Sigmoid colon (tissue), 7 donors: ENCODE measurements around the gene ABLIM2. TPM values are rescaled to one million over a fixed set of nuclear protein-coding genes. Genes with fewer than 3 reads are reported as not detected.

Experiments used
- DNase-seq: peaks from one replicate; pipeline ENCODE4 v3.0.0-alpha.2; 2019
- H3K27ac ChIP-seq, 4 donors: fragments of 200-600 bp; sonication (generic); one replicate each; pipeline ENCODE4 v1.5.1; 2016 to 2019; ENCODE audit warnings: mild to moderate bottlenecking in 1 of 4
- H3K27me3 ChIP-seq, 3 donors: fragments of 200-600 bp; sonication (generic); one replicate each; pipeline ENCODE4 v1.5.1; 2019; ENCODE audit warnings: mild to moderate bottlenecking in 1 of 3
- H3K36me3 ChIP-seq, 4 donors: fragments of 200-600 bp; sonication (generic); one replicate each; pipeline ENCODE4 v1.5.1; 2016 to 2019
- H3K4me1 ChIP-seq, 4 donors: fragments of 200-600 bp; sonication (generic); one replicate each; pipeline ENCODE4 v1.5.1; 2017 to 2019
- H3K4me3 ChIP-seq, 4 donors: fragments of 200-600 bp; sonication (generic); one replicate each; pipeline ENCODE4 v1.5.1; 2017 to 2019; ENCODE audit warnings: mild to moderate bottlenecking in 2 of 4, moderate library complexity in 1 of 4
- H3K9me3 ChIP-seq, 4 donors: fragments of 200-600 bp in 3 of 4; sonication (generic) in 3 of 4; one replicate each; pipeline versions ENCODE4 v1.5.1 to v1.6.1; 2013 to 2019
- EP300 ChIP-seq, 4 donors: sonication (generic); formaldehyde crosslinking; IDR thresholded peaks; one replicate each; pipeline ENCODE4 v1.6.1; 2017; ENCODE audit warnings: antibody characterized with exemption in 4 of 4
- POLR2A ChIP-seq, 2 donors: fragments of 450-650 bp; IDR thresholded peaks; one replicate each; pipeline ENCODE4 v1.6.1; 2016; ENCODE audit warnings: antibody characterized with exemption in 2 of 2, mild to moderate bottlenecking in 2 of 2, moderate library complexity in 2 of 2
- POLR2AphosphoS5 ChIP-seq, 4 donors: sonication (generic); formaldehyde crosslinking; IDR thresholded peaks; one replicate each; pipeline ENCODE4 v1.6.1; 2017; ENCODE audit warnings: antibody characterized with exemption in 4 of 4
- WGBS, 2 donors: extraction: QIAGEN DNeasy Blood & Tissue Kit; methylation state at CpG; one replicate each; pipeline ENCODE4 v1.1.7; 2013; 5-methylcytosine and 5-hydroxymethylcytosine counted together
- intact Hi-C: fragments of 100-400 bp; cut with DNase I; formaldehyde crosslinking; loops from one replicate; pipeline ENCODE4 v1.15.1; 2023
- polyA plus RNA-seq, 3 donors: library from polyadenylated mRNA; stranded (reverse); fragments of 200-250 nt; gene quantifications; one replicate each; pipeline ENCODE4 v1.2.3, GENCODE V29; 2013
- total RNA-seq, 4 donors: library from RNA; depleted of rRNA; stranded (reverse); fragments of >200 nt; gene quantifications; one replicate each; pipeline ENCODE4 v1.1.0, GENCODE V29; 2016
- TF ChIP-seq, protein P1 (sequence below), 4 experiments: fragments of 450-650 bp in 3 of 4; fragments of 200-600 bp in 1 of 4; IDR thresholded peaks; one replicate each; pipeline ENCODE4 v1.5.1; 2016 to 2019; ENCODE audit warnings: antibody characterized with exemption in 4 of 4, mild to moderate bottlenecking in 3 of 4, moderate library complexity in 2 of 4
- donor health status: healthy with polysubstance abuse.
- donor health status: Bipolar disorder and iron deficiency.
- donor health status: healthy.

Gene ABLIM2
- total and polyA plus RNA-seq, 7 donors: 3.1 to 15.0 (median 7.4) TPM

DNA sequence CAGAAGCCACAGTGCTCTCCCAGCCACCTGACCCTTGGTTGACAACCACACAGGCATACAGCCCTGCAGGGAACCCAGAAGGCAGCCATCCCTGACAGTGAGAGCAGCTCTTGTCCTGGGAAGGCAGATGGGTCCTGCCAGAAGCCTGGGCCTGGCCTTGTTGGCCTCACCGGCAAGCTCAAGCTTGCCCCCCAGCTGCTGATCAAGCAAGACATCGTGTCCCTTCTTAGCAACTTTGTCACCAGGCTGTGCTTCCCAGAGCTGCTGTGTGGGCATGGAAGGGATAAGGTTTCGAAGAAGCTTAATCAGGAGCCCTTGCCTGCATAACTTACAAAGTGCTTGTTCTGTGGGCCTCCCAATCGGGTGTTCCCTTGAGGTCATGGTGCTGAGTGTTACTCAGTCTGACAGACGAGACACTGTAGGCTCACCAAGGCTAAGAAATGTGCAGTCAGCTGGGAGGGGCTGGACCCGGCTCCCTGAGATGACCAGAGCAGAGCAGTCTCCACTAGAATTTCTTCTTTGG, 6.8 kb upstream of the ABLIM2 start:
- Histone ChIP-seq H3K4me3 (no peak overlapping the region), H3K9me3 (peaks cover 0 to 7% (median 1%) of the 10 kb centered on the region in 4 donors), H3K4me1 (peaks cover 0 to under 1% (median 0%) of the 10 kb centered on the region in 4 donors), H3K27ac (no peak overlapping the region), H3K27me3 (peaks cover 0 to 2% (median 0%) of the 10 kb centered on the region in 3 donors), H3K36me3 (no peaks in the 10 kb centered on the region)
- DNase-seq: no peak
- TF ChIP-seq, protein P1, sequence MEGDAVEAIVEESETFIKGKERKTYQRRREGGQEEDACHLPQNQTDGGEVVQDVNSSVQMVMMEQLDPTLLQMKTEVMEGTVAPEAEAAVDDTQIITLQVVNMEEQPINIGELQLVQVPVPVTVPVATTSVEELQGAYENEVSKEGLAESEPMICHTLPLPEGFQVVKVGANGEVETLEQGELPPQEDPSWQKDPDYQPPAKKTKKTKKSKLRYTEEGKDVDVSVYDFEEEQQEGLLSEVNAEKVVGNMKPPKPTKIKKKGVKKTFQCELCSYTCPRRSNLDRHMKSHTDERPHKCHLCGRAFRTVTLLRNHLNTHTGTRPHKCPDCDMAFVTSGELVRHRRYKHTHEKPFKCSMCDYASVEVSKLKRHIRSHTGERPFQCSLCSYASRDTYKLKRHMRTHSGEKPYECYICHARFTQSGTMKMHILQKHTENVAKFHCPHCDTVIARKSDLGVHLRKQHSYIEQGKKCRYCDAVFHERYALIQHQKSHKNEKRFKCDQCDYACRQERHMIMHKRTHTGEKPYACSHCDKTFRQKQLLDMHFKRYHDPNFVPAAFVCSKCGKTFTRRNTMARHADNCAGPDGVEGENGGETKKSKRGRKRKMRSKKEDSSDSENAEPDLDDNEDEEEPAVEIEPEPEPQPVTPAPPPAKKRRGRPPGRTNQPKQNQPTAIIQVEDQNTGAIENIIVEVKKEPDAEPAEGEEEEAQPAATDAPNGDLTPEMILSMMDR (IDR thresholded peaks at IDR 0.05): no peak
- no peak for TF ChIP-seq EP300 (IDR thresholded peaks at IDR 0.05)
- TF ChIP-seq POLR2AphosphoS5 (IDR thresholded peaks at IDR 0.05): no peak
- no peak for TF ChIP-seq POLR2A (IDR thresholded peaks at IDR 0.05)
- intact Hi-C loops: no loop called here
- 77 to 78% methylated on average over 6 of the region's 6 CpGs for WGBS, 2 donors

DNA sequence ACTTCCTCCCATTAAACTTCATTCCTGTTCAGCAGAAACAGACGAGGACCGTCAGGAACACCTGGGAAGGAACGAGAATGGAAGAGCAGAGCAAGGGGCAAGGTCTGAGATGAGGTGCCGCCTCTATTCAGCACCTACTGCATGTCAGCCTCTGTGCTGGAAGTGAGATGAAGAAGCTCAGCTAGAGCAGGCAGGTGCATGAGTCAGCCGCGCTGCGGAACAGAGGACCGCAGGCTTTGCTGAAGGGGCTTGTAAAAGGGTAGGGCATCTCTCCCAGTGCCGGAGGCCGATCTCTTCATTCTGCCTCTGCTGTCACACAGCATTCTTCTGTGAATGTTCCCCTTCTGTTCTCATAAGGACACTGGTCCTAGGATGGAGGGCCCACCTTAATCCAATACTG, 6.1 kb upstream of the ABLIM2 start:
- Histone ChIP-seq H3K4me3 (no peak overlapping the region), H3K27me3 (peaks cover 0 to 2% (median 0%) of the 10 kb centered on the region in 3 donors), H3K4me1 (peaks cover 0 to 8% (median 5%) of the 10 kb centered on the region in 4 donors), H3K27ac (no peak overlapping the region), H3K9me3 (peaks cover 0 to 7% (median 1%) of the 10 kb centered on the region in 4 donors), H3K36me3 (no peaks in the 10 kb centered on the region)
- intact Hi-C loops: no loop called here
- TF ChIP-seq, protein P1 (IDR thresholded peaks at IDR 0.05): no peak
- TF ChIP-seq EP300 (IDR thresholded peaks at IDR 0.05): no peak
- TF ChIP-seq POLR2AphosphoS5 (IDR thresholded peaks at IDR 0.05): no peak
- no peak for TF ChIP-seq POLR2A (IDR thresholded peaks at IDR 0.05)
- DNase-seq: no peak
- WGBS, 2 donors: 87 to 88% methylated on average over 10 of the region's 10 CpGs

DNA sequence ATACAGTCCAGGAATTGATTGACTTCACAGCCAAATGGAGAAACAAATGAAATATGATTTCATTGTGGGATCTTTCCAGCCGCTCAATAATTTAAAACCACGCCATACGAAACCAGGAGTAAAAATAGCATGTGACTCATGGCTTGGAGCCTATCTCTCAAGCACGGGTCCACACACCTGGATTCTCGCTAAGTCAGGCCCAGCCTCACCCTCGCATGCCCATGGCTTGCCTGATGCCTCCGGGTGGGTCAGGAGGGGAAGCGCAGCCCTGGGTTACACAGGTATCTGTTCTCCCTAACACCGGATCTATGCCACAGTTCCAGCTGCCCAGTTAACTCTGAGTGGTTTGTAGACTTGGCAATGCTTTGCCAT, 5.6 kb upstream of the ABLIM2 start:
- H3K9me3 ChIP-seq: peaks cover 0 to 7% (median 1%) of the 10 kb centered on the region in 4 donors
- whole genome bisulfite sequencing, 2 donors: 80 to 81% methylated on average over 9 of the region's 9 CpGs
- intact Hi-C loops: no loop called here
- no peak overlapping the region for H3K4me3 ChIP-seq
- peaks cover 0 to 12% (median 9%) of the 10 kb centered on the region in 4 donors for H3K4me1 ChIP-seq
- H3K27ac ChIP-seq: no peak overlapping the region
- DNase-seq: no peak
- H3K27me3 ChIP-seq: peaks cover 0 to 2% (median 0%) of the 10 kb centered on the region in 3 donors
- TF ChIP-seq POLR2AphosphoS5 (IDR thresholded peaks at IDR 0.05) (no peak), EP300 (IDR thresholded peaks at IDR 0.05) (no peak), POLR2A (IDR thresholded peaks at IDR 0.05) (no peak)
- TF ChIP-seq, protein P1 (IDR thresholded peaks at IDR 0.05): no peak
- H3K36me3 ChIP-seq: no peaks in the 10 kb centered on the region

DNA sequence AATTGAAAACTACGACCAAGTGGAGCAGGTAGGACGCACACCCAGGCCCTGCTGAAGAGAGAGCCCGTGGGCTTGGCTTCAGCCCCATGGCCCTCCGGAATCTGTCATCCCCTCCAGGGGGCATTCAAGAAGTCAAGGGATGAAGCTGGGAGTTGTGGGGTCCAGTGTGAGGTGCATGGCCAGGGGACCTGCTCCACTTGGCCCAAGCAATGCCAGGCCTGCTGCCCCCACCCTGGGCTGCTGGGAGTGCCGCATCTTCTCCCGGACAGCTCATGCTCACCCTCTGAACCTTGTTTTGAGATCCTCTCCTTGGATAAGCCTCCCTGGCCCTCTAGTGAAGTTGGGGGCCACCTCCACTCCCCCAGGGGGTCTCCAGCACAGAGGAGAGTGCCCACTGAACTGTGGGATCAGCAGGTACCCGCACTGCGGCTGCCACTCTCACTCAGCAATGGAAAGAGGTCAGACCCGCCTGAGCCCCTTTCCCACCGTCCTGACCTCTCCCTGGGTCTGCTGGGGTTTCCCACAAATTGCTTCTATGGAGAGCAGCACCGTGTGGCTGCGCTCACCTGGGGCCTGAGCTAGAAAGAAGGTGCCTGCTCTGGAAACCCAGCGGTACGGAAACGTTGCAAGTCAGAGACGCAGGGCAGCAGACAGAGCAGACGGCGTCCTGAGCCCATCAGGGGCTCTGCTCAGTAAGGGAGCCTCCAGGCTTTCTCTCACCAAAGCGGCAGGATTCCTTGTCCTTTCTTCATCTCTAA, 5.0 kb upstream of the ABLIM2 start:
- TF ChIP-seq POLR2A (IDR thresholded peaks at IDR 0.05) (no peak), POLR2AphosphoS5 (IDR thresholded peaks at IDR 0.05) (no peak), EP300 (IDR thresholded peaks at IDR 0.05) (no peak)
- TF ChIP-seq, protein P1 (IDR thresholded peaks at IDR 0.05): no peak
- Histone ChIP-seq H3K4me3 (no peak overlapping the region), H3K36me3 (no peaks in the 10 kb centered on the region), H3K4me1 (peaks cover 0 to 12% (median 10%) of the 10 kb centered on the region in 4 donors), H3K27ac (no peak overlapping the region), H3K9me3 (peaks cover 0 to 5% (median 1%) of the 10 kb centered on the region in 4 donors), H3K27me3 (peaks cover 0 to 2% (median 0%) of the 10 kb centered on the region in 3 donors)
- intact Hi-C loops: no loop called here
- 86 to 90% methylated on average over 19 of the region's 19 CpGs for WGBS, 2 donors
- DNase-seq: no peak
